Stimulated activated naive CD4-positive, alpha-beta T cell treated with Interleukin-2 at 50 U/mL for 16 hours (primary cell): ENCODE data around the gene RAB3B.
A peak's percentile ranks its signal among the peaks of the same experiment; 100 is the strongest.
"Not testable (repeated sequence)": the region's sequence is repeated elsewhere in the genome, so short reads cannot be mapped to it uniquely, and the experiment has no call there.

Experiments
- DNase-seq: peaks from one replicate; lab custom pipeline; 2025; lab: John Stamatoyannopoulos, UW

Gene RAB3B

GRCh38 chr1:51919684-51920083 is 70.8 kb downstream of the RAB3B start:
- no peak for DNase-seq

GRCh38 chr1:51916587-51917405 is 73.7 kb downstream of the RAB3B start:
- DNase-seq = no peak

- no peak for DNase-seq
Observed at GRCh38 chr1:51915951-51916350, 74.5 kb downstream of the RAB3B start.

- DNase-seq = no peak
Observed at GRCh38 chr1:51912881-51913280, 77.6 kb downstream of the RAB3B start.

- DNase-seq = no peak
Observed at GRCh38 chr1:51910221-51911000, 80.1 kb downstream of the RAB3B start.

- DNase-seq = no peak
Observed at GRCh38 chr1:51908499-51908898, 82.0 kb downstream of the RAB3B start.

- no peak for DNase-seq
Observed at GRCh38 chr1:51907079-51907702, 83.3 kb downstream of the RAB3B start.

GRCh38 chr1:51906306-51907078 is 84.0 kb downstream of the RAB3B start:
- DNase-seq = no peak

GRCh38 chr1:51902456-51902855 is 88.0 kb downstream of the RAB3B start:
- no peak for DNase-seq

GRCh38 chr1:51901151-51901550 is 89.3 kb downstream of the RAB3B start:
- no peak for DNase-seq

- no peak for DNase-seq
Observed at GRCh38 chr1:51899022-51899421, 91.5 kb downstream of the RAB3B start.

- DNase-seq = no peak
Observed at GRCh38 chr1:51898090-51898734, 92.3 kb downstream of the RAB3B start.

- DNase-seq = no peak
Observed at GRCh38 chr1:51897699-51898031, 92.8 kb downstream of the RAB3B start.

GRCh38 chr1:51894748-51895147 is 95.8 kb downstream of the RAB3B start:
- not testable (repeated sequence) for DNase-seq

GRCh38 chr1:51878616-51879336 is 111.7 kb downstream of the RAB3B start, which contains the start of gene NRDC:
Gene NRDC (minus strand): TSS chr1:51878727. CDS start chr1:51878615, 112 bp downstream.
- peak; percentile 99 for DNase-seq

GRCh38 chr1:51878308-51878615 is 112.2 kb downstream of the RAB3B start:
- DNase-seq = no peak

- no peak for DNase-seq
Observed at GRCh38 chr1:51877434-51878307, 112.8 kb downstream of the RAB3B start.

GRCh38 chr1:51875836-51876235 is 114.7 kb downstream of the RAB3B start:
- DNase-seq = no peak

- DNase-seq = no peak
Observed at GRCh38 chr1:51875291-51875772, 115.2 kb downstream of the RAB3B start.

- not testable (repeated sequence) for DNase-seq
Observed at GRCh38 chr1:51873270-51873669, 117.2 kb downstream of the RAB3B start.
